Activated naive CD4-positive, alpha-beta T cell treated with anti-CD3 and anti-CD28 coated beads for 36 hours (primary cell): ENCODE measurements around the gene SLC1A7. TPM values are rescaled to one million over a fixed set of nuclear protein-coding genes. Genes with fewer than 3 reads are reported as not detected.

Experiments
- CTCF ChIA-PET: fragments of 350-600 bp; sonication (Branson Sonifier 250); formaldehyde crosslinking; loops from one replicate; lab custom pipeline; 2021; ENCODE audit warnings: antibody characterized with exemption; lab: Charles Lee
- DNase-seq: peaks from one replicate; pipeline ENCODE4 v3.0.0-alpha.2; 2020
- H3K27ac Mint-ChIP-seq: one replicate; pipeline ENCODE4 v1.8.0; 2021; ENCODE audit warnings: mild to moderate bottlenecking, mixed read lengths
- H3K27me3 Mint-ChIP-seq: one replicate; pipeline ENCODE4 v1.8.0; 2021; ENCODE audit warnings: low read depth, mixed read lengths
- H3K36me3 Mint-ChIP-seq: one replicate; pipeline ENCODE4 v1.8.0; 2021; ENCODE audit warnings: low read depth, mixed read lengths
- H3K4me1 Mint-ChIP-seq: one replicate; pipeline ENCODE4 v1.8.0; 2021; ENCODE audit warnings: low read depth, mixed read lengths
- H3K4me3 Mint-ChIP-seq: one replicate; pipeline ENCODE4 v1.8.0; 2021; ENCODE audit warnings: mild to moderate bottlenecking, moderate library complexity, mixed read lengths
- H3K9me3 Mint-ChIP-seq: one replicate; pipeline ENCODE4 v1.8.0; 2021; ENCODE audit warnings: mixed read lengths
- intact Hi-C: fragments of 100-400 bp; cut with micrococcal nuclease; formaldehyde crosslinking; loops from one replicate; pipeline ENCODE4 v1.15.1; 2023
- total RNA-seq, 2 experiments: library from RNA; stranded (reverse); gene quantifications; one replicate each; pipeline ENCODE4 v1.2.3, GENCODE V29; 2021

The SLC1A7 gene
- total RNA-seq, 2 experiments from 2014 or later: not detected

DNA sequence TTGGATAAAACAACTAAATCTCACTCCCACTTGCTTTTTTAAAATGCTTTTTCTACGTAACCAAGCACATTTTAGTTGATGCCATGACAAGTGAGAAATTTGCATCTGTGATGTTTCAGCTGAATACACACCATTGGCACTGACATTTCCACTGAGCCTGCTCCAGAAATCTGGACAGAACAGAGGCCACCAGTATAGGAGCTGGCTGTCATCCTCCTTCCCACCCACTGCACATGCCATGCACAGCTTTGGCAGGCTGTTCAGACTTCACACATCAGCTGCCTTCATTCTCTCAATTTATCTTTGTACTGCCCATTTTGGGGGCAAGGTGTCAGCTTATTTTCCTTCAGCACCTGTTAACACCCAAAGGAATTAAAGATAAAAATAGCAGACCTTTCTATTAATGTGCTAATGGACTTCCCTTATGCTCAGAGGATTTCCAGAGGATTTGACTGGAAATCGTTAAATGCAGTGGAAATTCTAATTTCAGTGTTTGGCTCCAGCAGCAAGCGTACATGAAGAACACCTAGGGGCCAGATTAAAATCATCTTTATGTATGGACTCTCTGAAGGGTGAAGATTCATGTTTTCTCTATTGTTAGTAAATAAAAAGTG, 93.4 kb downstream of the SLC1A7 start:
- no peak for DNase-seq
- H3K9me3 Mint-ChIP-seq: no peaks in the 10 kb centered on the region
- no peak overlapping the region for H3K27ac Mint-ChIP-seq
- H3K4me3 Mint-ChIP-seq: no peak overlapping the region
- peaks cover 22% of the 10 kb centered on the region for H3K36me3 Mint-ChIP-seq
- peaks cover 11% of the 10 kb centered on the region for H3K4me1 Mint-ChIP-seq
- no peaks in the 10 kb centered on the region for H3K27me3 Mint-ChIP-seq
- intact Hi-C loops: no loop called here
- CTCF ChIA-PET: no interaction called here

DNA sequence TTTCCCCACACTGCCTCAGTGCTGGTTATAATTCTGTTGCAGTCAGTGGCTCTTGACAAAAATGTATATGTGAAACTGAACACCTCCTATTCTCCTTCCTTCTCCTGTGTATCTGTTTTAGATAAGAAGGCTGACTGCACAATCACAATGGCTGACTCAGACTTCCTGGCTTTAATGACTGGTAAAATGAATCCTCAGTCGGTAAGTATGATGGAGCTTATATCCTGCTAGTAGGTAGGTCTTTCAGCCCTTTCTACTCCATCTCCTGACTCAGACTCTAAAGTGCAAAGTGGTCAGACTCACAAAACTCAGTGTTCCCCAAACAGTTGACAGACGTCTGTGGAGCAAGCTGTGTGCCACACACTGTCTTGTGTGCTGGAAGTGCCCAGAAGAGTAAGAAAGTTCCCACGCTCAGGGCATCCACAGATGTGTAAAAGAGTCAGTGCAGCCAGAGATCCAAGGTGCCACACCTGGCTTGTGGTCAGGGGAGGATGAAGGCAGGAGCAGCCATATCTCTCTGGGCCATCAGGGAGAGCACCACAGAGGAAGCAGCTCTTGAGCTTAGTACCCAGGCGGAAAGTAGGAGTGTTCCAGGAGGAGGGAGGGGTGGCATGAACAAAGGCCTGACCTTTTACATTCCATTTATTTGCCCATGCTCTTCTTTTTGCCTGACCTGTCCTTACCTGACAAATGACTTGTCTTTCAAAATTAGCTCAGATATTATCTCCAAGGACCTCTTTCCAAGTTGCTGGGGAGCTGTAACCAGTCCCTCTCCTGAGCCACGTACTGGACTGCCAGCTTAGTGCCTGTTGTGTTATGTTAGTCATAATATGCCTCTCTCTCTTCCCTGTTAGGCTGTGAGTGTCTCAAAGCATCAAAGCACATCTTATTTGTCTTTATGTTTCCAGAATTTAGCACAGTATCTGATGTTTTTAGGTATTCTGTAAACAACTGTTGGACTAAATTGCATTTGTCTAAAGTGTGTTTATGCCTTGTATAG, 94.4 kb downstream of the SLC1A7 start:
- Mint-ChIP-seq H3K9me3 (no peaks in the 10 kb centered on the region), H3K4me1 (peaks cover 11% of the 10 kb centered on the region), H3K4me3 (no peak overlapping the region), H3K36me3 (peaks cover 16% of the 10 kb centered on the region), H3K27me3 (no peaks in the 10 kb centered on the region), H3K27ac (peak overlapping the region; percentile 32)
- CTCF ChIA-PET: interaction anchor here (0.6 to 1.0 kb wide), 2 partner anchors 101 to 667 kb away, joined by 3 to 7 read pairs; no protein-coding TSS in a partner anchor
- intact Hi-C loops: no loop called here
- peak; percentile 43 for DNase-seq

DNA sequence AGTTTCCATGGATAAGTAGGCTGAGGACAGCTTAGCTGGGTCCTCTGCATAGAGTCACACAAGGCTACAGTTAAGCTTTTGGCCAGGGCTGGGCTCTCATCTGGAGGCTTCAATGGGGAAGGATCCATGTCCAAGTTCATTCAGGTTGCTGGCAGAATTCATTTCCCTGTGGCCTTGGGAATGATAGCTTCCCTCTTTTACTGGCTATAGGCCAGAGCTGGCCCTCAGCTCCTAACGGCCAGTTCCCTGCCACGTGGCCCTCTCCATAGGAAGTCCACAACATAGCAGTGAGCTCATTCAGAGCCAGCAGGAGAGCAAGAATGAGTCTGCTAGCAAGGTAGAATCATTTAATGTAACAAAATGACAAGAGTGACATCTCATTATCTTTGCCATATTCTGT, 95.5 kb downstream of the SLC1A7 start:
- DNase-seq: no peak
- Mint-ChIP-seq H3K9me3 (no peaks in the 10 kb centered on the region), H3K36me3 (peaks cover 9% of the 10 kb centered on the region), H3K4me1 (peaks cover 11% of the 10 kb centered on the region), H3K27me3 (no peaks in the 10 kb centered on the region), H3K4me3 (no peak overlapping the region), H3K27ac (no peak overlapping the region)
- intact Hi-C loops: no loop called here
- CTCF ChIA-PET: no interaction called here

DNA sequence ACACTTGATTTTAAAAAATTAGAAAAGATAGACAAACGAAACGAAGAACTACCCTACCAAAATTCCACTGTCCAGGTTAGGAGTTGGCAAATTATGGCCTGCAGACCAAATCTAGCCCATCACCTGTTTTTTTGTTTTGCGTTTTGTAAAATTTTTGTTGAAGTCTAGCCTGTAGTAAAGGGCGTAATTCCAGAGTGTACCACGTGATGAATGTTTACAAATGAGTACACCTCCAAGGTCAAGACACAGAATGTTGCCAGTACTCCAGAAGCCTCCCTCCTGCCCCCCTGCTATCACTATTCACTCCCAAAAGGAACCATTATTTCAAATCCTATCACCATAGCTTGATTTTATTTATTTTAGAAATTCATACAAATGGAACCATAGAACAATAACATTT, 97.5 kb downstream of the SLC1A7 start:
- Mint-ChIP-seq H3K9me3 (no peaks in the 10 kb centered on the region), H3K36me3 (peaks cover 6% of the 10 kb centered on the region), H3K27me3 (no peaks in the 10 kb centered on the region), H3K4me1 (peaks cover 11% of the 10 kb centered on the region), H3K27ac (no peak overlapping the region), H3K4me3 (no peak overlapping the region)
- intact Hi-C loops: no loop called here
- CTCF ChIA-PET: interaction anchor here (1.0 kb wide), 1 partner anchor 266 kb away, joined by 3 read pairs; no protein-coding TSS in a partner anchor
- DNase-seq: no peak

DNA sequence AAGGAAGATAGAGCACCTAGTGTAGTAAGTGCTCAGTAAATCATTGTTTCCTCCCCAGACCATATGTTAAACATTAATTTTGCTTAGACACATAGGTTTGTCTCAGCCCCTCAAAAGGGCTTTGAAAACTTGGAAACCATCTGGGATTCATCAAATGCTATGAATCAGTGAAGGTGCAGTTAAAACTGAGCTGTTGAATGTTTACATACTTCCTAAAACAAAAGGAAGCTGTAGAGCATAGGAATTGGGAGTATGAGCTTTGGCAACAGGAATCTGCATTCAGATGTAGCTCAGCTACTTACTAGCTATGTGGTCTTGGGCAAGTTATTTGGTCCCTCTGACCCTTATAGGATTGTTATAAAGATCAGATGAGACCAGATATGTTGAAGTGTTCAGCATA, 99.2 kb downstream of the SLC1A7 start:
- H3K36me3 Mint-ChIP-seq: peaks cover 10% of the 10 kb centered on the region

DNA sequence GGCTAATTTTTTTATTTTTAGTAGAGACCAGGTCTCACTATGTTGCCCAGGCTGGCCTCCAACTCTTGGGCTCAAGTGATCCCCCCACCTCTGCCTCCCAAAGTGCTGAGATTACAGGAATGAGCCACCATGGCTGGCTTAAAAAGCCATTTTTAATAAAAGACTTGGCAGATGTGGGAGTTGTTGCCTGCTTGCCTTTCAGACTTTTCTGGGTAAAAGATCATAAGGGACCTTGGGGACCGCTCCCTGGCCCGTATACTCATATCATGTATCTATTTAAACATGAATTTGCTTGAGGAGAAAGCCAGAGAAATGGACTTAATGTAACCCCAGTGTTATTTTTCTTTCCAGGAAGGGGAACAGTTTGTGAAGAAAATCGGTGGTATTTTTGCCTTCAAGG, 103.9 kb downstream of the SLC1A7 start:
- intact Hi-C loops: no loop called here
- Mint-ChIP-seq H3K36me3 (peaks cover 4% of the 10 kb centered on the region), H3K4me1 (no peaks in the 10 kb centered on the region), H3K27ac (no peak overlapping the region), H3K9me3 (no peaks in the 10 kb centered on the region), H3K4me3 (no peak overlapping the region), H3K27me3 (no peaks in the 10 kb centered on the region)
- CTCF ChIA-PET: no interaction called here
- no peak for DNase-seq

More for the DNA sequence above, 99.2 kb downstream of the SLC1A7 start:
- DNase-seq: no peak
- Mint-ChIP-seq H3K4me3 (no peak overlapping the region), H3K27me3 (no peaks in the 10 kb centered on the region), H3K4me1 (peaks cover 8% of the 10 kb centered on the region), H3K9me3 (no peaks in the 10 kb centered on the region), H3K27ac (no peak overlapping the region)
- intact Hi-C loops: no loop called here
- CTCF ChIA-PET: interaction anchor here (0.7 kb wide), 1 partner anchor 144 kb away, joined by 3 read pairs; no protein-coding TSS in a partner anchor

Other genes starting within 250 kb of the SLC1A7 start
- gene ECHDC2, start 220.9 kb downstream of the SLC1A7 start, total RNA-seq: 10 to 100 TPM; 47.4 to 53.5 TPM
- gene SCP2, start 215.4 kb downstream of the SLC1A7 start, total RNA-seq: 10 to 100 TPM; 71.8 to 79.2 TPM
- not detected for gene PODN, start 80.4 kb downstream of the SLC1A7 start, total RNA-seq
- gene CPT2, start 54.2 kb upstream of the SLC1A7 start, total RNA-seq: 10 to 100 TPM; 11.3 to 13.8 TPM
- 10 to 100 TPM; 44.4 to 45.6 TPM for gene CZIB, start 78.0 kb upstream of the SLC1A7 start, total RNA-seq
- gene MAGOH, start 95.9 kb upstream of the SLC1A7 start, total RNA-seq: 10 to 100 TPM; 83.7 to 87.2 TPM
- gene LRP8, start 185.4 kb upstream of the SLC1A7 start, total RNA-seq: 10 to 100 TPM; 27.7 to 32.9 TPM